Measurements from ENCODE around the gene VILL. TPM values are rescaled to one million over a fixed set of nuclear protein-coding genes. Genes with fewer than 3 reads are reported as not detected.

VILL gene
- polyA plus RNA-seq, 1 donor from 2014 or later = not detected

- Histone ChIP-seq H3K4me3 (ENCODE audit: low read length) (no peak overlapping the region), H3K9ac (ENCODE audit: low read length) (no peak overlapping the region), H4K20me1 (ENCODE audit: insufficient read depth) (no peaks in the 10 kb centered on the region), H3K27ac (ENCODE audit: low read length) (no peak overlapping the region), H3K9me2 (ENCODE audit: insufficient read depth, low read length) (no peaks in the 10 kb centered on the region), H2AFZ (ENCODE audit: low read depth, low read length) (no peak overlapping the region), H3K9me3 (ENCODE audit: low read length) (no peaks in the 10 kb centered on the region), H3K36me3 (ENCODE audit: insufficient read depth, low read length) (no peaks in the 10 kb centered on the region), H3K79me2 (replicated peaks; ENCODE audit: insufficient read depth, low read length) (no peaks in the 10 kb centered on the region), H3F3A (ENCODE audit: insufficient read depth, low read length, poor library complexity, severe bottlenecking) (no peaks in the 10 kb centered on the region), H3K4me2 (ENCODE audit: low read length) (no peak overlapping the region), H3K27me3 (ENCODE audit: insufficient read depth, low read depth, low read length) (no peaks in the 10 kb centered on the region)
- no peak for TF ChIP-seq EZH2 (IDR thresholded peaks at IDR 0.05; ENCODE audit: borderline replicate concordance, insufficient read depth, low read length, poor library complexity, severe bottlenecking)
- no peak for TF ChIP-seq CTCF (IDR thresholded peaks at IDR 0.05; ENCODE audit: poor library complexity, severe bottlenecking)
- no peak for TF ChIP-seq MXI1 (conservative IDR thresholded peaks at IDR 0.05; ENCODE audit: poor library complexity, severe bottlenecking)
- no peak for TF ChIP-seq TAF1 (IDR thresholded peaks at IDR 0.05; ENCODE audit: low read depth)
- TF ChIP-seq REST (IDR thresholded peaks at IDR 0.05; ENCODE audit: borderline replicate concordance) = no peak
- TF ChIP-seq POLR2AphosphoS5 (IDR thresholded peaks at IDR 0.05) = no peak
Observed at GRCh38 chr3:37963016-37963415, 27.6 kb upstream of the VILL start.

GRCh38 chr3:37963635-37964034 is 27.0 kb upstream of the VILL start:
- Histone ChIP-seq H3K79me2 (replicated peaks; ENCODE audit: insufficient read depth, low read length) (no peaks in the 10 kb centered on the region), H3K9me2 (ENCODE audit: insufficient read depth, low read length) (no peaks in the 10 kb centered on the region), H3K9ac (ENCODE audit: low read length) (no peak overlapping the region), H3F3A (ENCODE audit: insufficient read depth, low read length, poor library complexity, severe bottlenecking) (no peaks in the 10 kb centered on the region), H3K27me3 (ENCODE audit: insufficient read depth, low read depth, low read length) (no peaks in the 10 kb centered on the region), H3K36me3 (ENCODE audit: insufficient read depth, low read length) (no peaks in the 10 kb centered on the region), H3K4me3 (ENCODE audit: low read length) (no peak overlapping the region), H4K20me1 (ENCODE audit: insufficient read depth) (no peaks in the 10 kb centered on the region), H2AFZ (ENCODE audit: low read depth, low read length) (no peak overlapping the region), H3K9me3 (ENCODE audit: low read length) (no peaks in the 10 kb centered on the region), H3K27ac (ENCODE audit: low read length) (no peak overlapping the region), H3K4me2 (ENCODE audit: low read length) (no peak overlapping the region)
- TF ChIP-seq POLR2AphosphoS5 (IDR thresholded peaks at IDR 0.05) (no peak), MXI1 (conservative IDR thresholded peaks at IDR 0.05; ENCODE audit: poor library complexity, severe bottlenecking) (no peak), EZH2 (IDR thresholded peaks at IDR 0.05; ENCODE audit: borderline replicate concordance, insufficient read depth, low read length, poor library complexity, severe bottlenecking) (no peak), TAF1 (IDR thresholded peaks at IDR 0.05; ENCODE audit: low read depth) (no peak), CTCF (IDR thresholded peaks at IDR 0.05; ENCODE audit: poor library complexity, severe bottlenecking) (no peak), RAD21 (conservative IDR thresholded peaks at IDR 0.05) (no peak), REST (IDR thresholded peaks at IDR 0.05; ENCODE audit: borderline replicate concordance) (no peak)
